RWPE1 (cell line): ENCODE measurements around the gene FGFR2.
"Not testable (repeated sequence)": the region's sequence is repeated elsewhere in the genome, so short reads cannot be mapped to it uniquely, and the experiment has no call there.

Experiments used
- CTCF ChIA-PET: fragments of 350-600 bp; sonication (Branson Sonifier 250); formaldehyde crosslinking; extraction: SDS; loops from one replicate; lab custom pipeline; 2021; lab: Yijun Ruan, JAX
- POLR2A ChIA-PET: fragments of 400-600 bp; formaldehyde crosslinking; extraction: SDS; loops from one replicate; lab custom pipeline; 2020; ENCODE audit warnings: antibody characterized with exemption; ENCODE audit not compliant: low non-redundant PET; lab: Yijun Ruan, JAX
- DNase-seq: peaks from one replicate; pipeline ENCODE4 v3.0.0; 2012; ENCODE audit warnings: low spot score
- H3K27ac ChIP-seq: fragments of 450-650 bp; 2 replicates; pipeline ENCODE4 v1.5.1; 2017
- CTCF ChIP-seq: fragments of 450-650 bp; conservative IDR thresholded peaks from 2 replicates; pipeline ENCODE4 v1.5.1; 2017; ENCODE audit warnings: low read depth, mild to moderate bottlenecking

The FGFR2 gene

GRCh38 chr10:121567569-121567968 is 30.7 kb downstream of the FGFR2 start:
- DNase-seq: no peak
- no peak overlapping the region for H3K27ac ChIP-seq
- ChIA-PET POLR2A (no interaction called here), CTCF (no interaction called here)
- TF ChIP-seq CTCF: no peak

GRCh38 chr10:121566755-121567154 is 31.5 kb downstream of the FGFR2 start:
- TF ChIP-seq CTCF: no peak
- DNase-seq: no peak
- ChIA-PET CTCF (no interaction called here), POLR2A (no interaction called here)
- no peak overlapping the region for H3K27ac ChIP-seq

- H3K27ac ChIP-seq: no peak overlapping the region
- DNase-seq: no peak
- ChIA-PET POLR2A (no interaction called here), CTCF (interaction anchor here (0.6 kb wide), 1 partner anchor 362 kb away, joined by 4 read pairs; no protein-coding TSS in a partner anchor)
- TF ChIP-seq CTCF: no peak
Measured at GRCh38 chr10:121559326-121560026, 38.8 kb downstream of the FGFR2 start.

GRCh38 chr10:121558238-121558637 is 40.0 kb downstream of the FGFR2 start:
- H3K27ac ChIP-seq: no peak overlapping the region
- CTCF ChIA-PET: interaction anchor here (0.6 kb wide), 2 partner anchors 204 to 368 kb away, joined by 3 to 7 read pairs; no protein-coding TSS in a partner anchor

GRCh38 chr10:121556918-121557573 is 41.2 kb downstream of the FGFR2 start:
- CTCF ChIA-PET: interaction anchor here (0.6 to 0.8 kb wide), 3 partner anchors 14 to 700 kb away, joined by 3 read pairs; no protein-coding TSS in a partner anchor
- H3K27ac ChIP-seq: no peak overlapping the region
- DNase-seq: no peak
- TF ChIP-seq CTCF: no peak
- POLR2A ChIA-PET: no interaction called here

More at GRCh38 chr10:121558238-121558637, 40.0 kb downstream of the FGFR2 start:
- DNase-seq: no peak
- no peak for TF ChIP-seq CTCF
- POLR2A ChIA-PET: no interaction called here

GRCh38 chr10:121556455-121556854 is 41.8 kb downstream of the FGFR2 start:
- POLR2A ChIA-PET: no interaction called here
- TF ChIP-seq CTCF: no peak
- CTCF ChIA-PET: no interaction called here
- DNase-seq: no peak
- H3K27ac ChIP-seq: no peak overlapping the region

GRCh38 chr10:121554916-121555315 is 43.3 kb downstream of the FGFR2 start:
- H3K27ac ChIP-seq, POLR2A ChIA-PET, DNase-seq: not testable (repeated sequence)
- CTCF ChIA-PET: interaction anchor here (0.6 to 0.7 kb wide), 3 partner anchors 75 to 365 kb away, joined by 3 read pairs; no protein-coding TSS in a partner anchor
